Lung (tissue), 12 donors: Measurements from ENCODE around the gene GALNT2. TPM values are rescaled to one million over a fixed set of nuclear protein-coding genes. Genes with fewer than 3 reads are reported as not detected.
A peak's percentile ranks its signal among the peaks of the same experiment; 100 is the strongest.

Experiments
- ATAC-seq: fragments of 200-7000 bp; cut with Tn5 transposase; one replicate; pipeline ENCODE4 v1.9.1; 2020; ENCODE audit warnings: moderate number of reproducible peaks; ENCODE audit not compliant: insufficient read depth, low FRiP score
- DNase-seq, 3 donors: peaks; one replicate each; pipeline ENCODE4 v3.0.0-alpha.2; 2013 to 2017
- H3K27ac ChIP-seq, 2 donors: one replicate each; pipeline ENCODE4 v1.5.1; 2013; ENCODE audit warnings: mild to moderate bottlenecking in 2 of 2, moderate library complexity in 2 of 2, control low read depth in 1 of 2, inconsistent platforms in 1 of 2, low read depth in 1 of 2, low read length in 1 of 2
- H3K27me3 ChIP-seq, 3 donors: one replicate each; pipeline ENCODE4 v1.5.1; 2013; ENCODE audit warnings: low read length in 2 of 3; ENCODE audit not compliant: control insufficient read depth in 3 of 3, insufficient read depth in 3 of 3
- H3K36me3 ChIP-seq, 4 donors: one replicate each; pipeline ENCODE4 v1.5.1; 2013; ENCODE audit warnings: low read length in 4 of 4, mild to moderate bottlenecking in 1 of 4, moderate library complexity in 1 of 4; ENCODE audit not compliant: control insufficient read depth in 4 of 4, insufficient read depth in 4 of 4
- H3K4me1 ChIP-seq, 5 donors: one replicate each; pipeline ENCODE4 v1.5.1; 2013; ENCODE audit warnings: low read length in 5 of 5, mild to moderate bottlenecking in 2 of 5, moderate library complexity in 1 of 5; ENCODE audit not compliant: control insufficient read depth in 5 of 5, insufficient read depth in 5 of 5
- H3K4me3 ChIP-seq: one replicate; pipeline ENCODE4 v1.5.1; 2013; ENCODE audit warnings: mild to moderate bottlenecking, control low read depth, moderate library complexity
- H3K9ac ChIP-seq, 2 donors: one replicate each; pipeline ENCODE4 v1.5.1; 2013; ENCODE audit warnings: low read length in 2 of 2, control low read depth in 1 of 2; ENCODE audit not compliant: insufficient read depth in 1 of 2
- H3K9me3 ChIP-seq, 4 donors: one replicate each; pipeline ENCODE4 v1.5.1; 2013; ENCODE audit warnings: low read length in 3 of 4, mild to moderate bottlenecking in 1 of 4, moderate library complexity in 1 of 4; ENCODE audit not compliant: control insufficient read depth in 4 of 4, insufficient read depth in 3 of 4
- WGBS, 2 donors: extraction: QIAGEN DNeasy Blood & Tissue Kit; methylation state at CpG; one replicate each; pipeline ENCODE4 v1.1.7; 2013; 5-methylcytosine and 5-hydroxymethylcytosine counted together
- polyA plus RNA-seq, 2 donors: library from polyadenylated mRNA; stranded (reverse); fragments of 200-250 nt; gene quantifications; one replicate each; pipeline ENCODE4 v1.2.1, GENCODE V29; 2013
- total RNA-seq, 2 donors: library from RNA; depleted of rRNA in 1 of 2; stranded (reverse); fragments of >200 nt in 1 of 2; gene quantifications; one replicate each; pipeline ENCODE4 v1.2.1, GENCODE V29; 2014 to 2021
- TF ChIP-seq, protein P1 (sequence below): IDR thresholded peaks from 2 replicates; pipeline ENCODE4 v1.5.1; 2012; ENCODE audit warnings: mild to moderate bottlenecking; ENCODE audit errors: control extremely low read depth, extremely low read depth
- donor health status: control.
- donor health status: control.
- donor health status: Bipolar disorder and iron deficiency.
- donor health status: healthy.
- donor health status: DM: yes; HTN: yes; CAD: no.

GALNT2 gene
- total and polyA plus RNA-seq, 4 donors: 23.1 to 101 (median 58.9) TPM

DNA sequence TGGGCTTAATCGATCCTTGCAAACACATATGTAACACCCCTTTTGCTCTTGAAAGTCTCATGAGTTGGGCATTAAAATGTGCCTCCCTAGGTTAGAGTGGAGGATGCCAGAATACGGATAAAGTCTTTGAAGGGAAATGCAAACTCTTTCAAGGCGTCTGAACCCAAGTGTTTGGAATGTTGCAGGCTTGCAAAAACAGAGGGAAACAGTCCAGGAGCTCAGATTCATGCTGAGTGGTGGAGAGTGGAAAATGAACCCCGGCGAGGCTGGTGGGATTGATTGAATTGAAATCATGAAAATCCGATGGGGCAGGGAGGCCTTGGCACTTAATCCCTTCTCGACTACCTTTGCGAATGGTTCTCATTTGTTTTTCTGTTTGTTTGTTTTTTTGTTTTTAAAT is 183.6 kb downstream of the GALNT2 start:
- H3K4me3 ChIP-seq: no peak overlapping the region
- peak in 1 of 3 donors; percentile 41 for DNase-seq
- no peak overlapping the region for H3K9ac ChIP-seq
- ATAC-seq: no peak
- H3K27ac ChIP-seq: no peak overlapping the region
- TF ChIP-seq, protein P1, sequence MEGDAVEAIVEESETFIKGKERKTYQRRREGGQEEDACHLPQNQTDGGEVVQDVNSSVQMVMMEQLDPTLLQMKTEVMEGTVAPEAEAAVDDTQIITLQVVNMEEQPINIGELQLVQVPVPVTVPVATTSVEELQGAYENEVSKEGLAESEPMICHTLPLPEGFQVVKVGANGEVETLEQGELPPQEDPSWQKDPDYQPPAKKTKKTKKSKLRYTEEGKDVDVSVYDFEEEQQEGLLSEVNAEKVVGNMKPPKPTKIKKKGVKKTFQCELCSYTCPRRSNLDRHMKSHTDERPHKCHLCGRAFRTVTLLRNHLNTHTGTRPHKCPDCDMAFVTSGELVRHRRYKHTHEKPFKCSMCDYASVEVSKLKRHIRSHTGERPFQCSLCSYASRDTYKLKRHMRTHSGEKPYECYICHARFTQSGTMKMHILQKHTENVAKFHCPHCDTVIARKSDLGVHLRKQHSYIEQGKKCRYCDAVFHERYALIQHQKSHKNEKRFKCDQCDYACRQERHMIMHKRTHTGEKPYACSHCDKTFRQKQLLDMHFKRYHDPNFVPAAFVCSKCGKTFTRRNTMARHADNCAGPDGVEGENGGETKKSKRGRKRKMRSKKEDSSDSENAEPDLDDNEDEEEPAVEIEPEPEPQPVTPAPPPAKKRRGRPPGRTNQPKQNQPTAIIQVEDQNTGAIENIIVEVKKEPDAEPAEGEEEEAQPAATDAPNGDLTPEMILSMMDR: no peak
- no peaks in the 10 kb centered on the region for H3K27me3 ChIP-seq
- H3K4me1 ChIP-seq: peaks cover 0 to 5% (median 0%) of the 10 kb centered on the region in 5 donors
- H3K36me3 ChIP-seq: peaks cover 0 to 43% (median 10%) of the 10 kb centered on the region in 4 donors
- peaks cover 0 to 2% (median 0%) of the 10 kb centered on the region in 4 donors for H3K9me3 ChIP-seq
- WGBS, 2 donors: 72 to 84% methylated on average over 8 of the region's 8 CpGs

DNA sequence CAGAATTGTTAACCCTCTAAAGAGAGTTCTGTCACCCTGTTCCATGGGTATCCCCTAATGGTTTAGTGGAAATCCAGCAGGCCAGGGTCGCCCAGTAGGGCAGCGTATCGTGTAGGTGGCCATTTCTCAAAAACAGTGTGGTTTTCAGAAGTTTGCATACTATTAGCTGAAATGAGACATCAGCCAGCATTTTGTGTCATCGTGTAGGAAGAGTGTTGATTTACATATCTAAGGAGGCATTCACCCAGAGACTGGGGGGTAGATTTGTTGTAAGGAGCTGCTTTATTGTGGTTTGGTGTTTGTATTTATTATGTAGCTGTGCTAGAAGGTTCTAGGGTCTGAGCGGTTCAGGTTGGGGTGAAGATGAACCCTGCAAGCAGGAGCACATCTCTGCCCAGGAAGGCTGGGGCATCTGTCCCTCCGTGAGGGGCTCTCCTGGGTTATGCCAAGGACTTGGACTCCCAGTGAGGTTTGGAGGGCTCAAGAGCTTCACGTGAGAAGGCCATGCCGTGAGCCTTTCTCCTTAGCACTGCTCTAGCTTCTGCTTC is 184.7 kb downstream of the GALNT2 start:
- DNase-seq: no peak
- peaks cover 0 to 2% (median 0%) of the 10 kb centered on the region in 4 donors for H3K9me3 ChIP-seq
- ATAC-seq: no peak
- no peaks in the 10 kb centered on the region for H3K27me3 ChIP-seq
- WGBS, 2 donors: 88 to 92% methylated on average over 8 of the region's 8 CpGs
- H3K4me3 ChIP-seq: no peak overlapping the region
- H3K4me1 ChIP-seq: peaks cover 0 to 5% (median 0%) of the 10 kb centered on the region in 5 donors
- H3K27ac ChIP-seq: no peak overlapping the region
- TF ChIP-seq, protein P1: no peak
- H3K36me3 ChIP-seq: peaks cover 0 to 35% (median 8%) of the 10 kb centered on the region in 4 donors
- no peak overlapping the region for H3K9ac ChIP-seq

DNA sequence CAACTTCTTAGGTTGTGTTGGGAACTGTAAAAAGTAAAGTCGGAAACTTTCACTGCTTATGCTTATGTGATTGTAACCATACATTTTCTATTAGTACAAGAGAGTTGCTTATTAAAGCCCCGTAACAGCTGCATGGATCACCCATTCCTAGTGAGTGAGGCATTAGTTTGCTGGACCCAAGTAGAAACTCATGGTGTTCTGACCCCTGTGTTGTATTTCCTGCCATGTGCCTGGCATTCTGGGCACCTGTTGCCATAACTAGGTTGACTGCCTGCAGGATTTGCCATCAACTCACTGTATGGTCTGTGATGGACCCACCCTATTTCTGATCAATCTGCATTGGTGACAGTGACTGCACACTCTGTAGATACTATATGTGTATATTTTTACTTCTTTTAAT is 186.1 kb downstream of the GALNT2 start:
- ATAC-seq: no peak
- WGBS, 2 donors: 98 to 100% methylated on average over 2 of the region's 2 CpGs
- peaks cover 0 to 35% (median 9%) of the 10 kb centered on the region in 4 donors for H3K36me3 ChIP-seq

More for the DNA sequence above, 186.1 kb downstream of the GALNT2 start:
- H3K4me3 ChIP-seq: no peak overlapping the region
- no peaks in the 10 kb centered on the region for H3K27me3 ChIP-seq
- no peak overlapping the region for H3K9ac ChIP-seq
- peaks cover 0 to 2% (median 0%) of the 10 kb centered on the region in 4 donors for H3K9me3 ChIP-seq
- no peak overlapping the region for H3K27ac ChIP-seq
- TF ChIP-seq, protein P1: no peak
- no peak for DNase-seq
- H3K4me1 ChIP-seq: peaks cover 0 to 5% (median 0%) of the 10 kb centered on the region in 5 donors
